ENCODE data around the gene DOK3. TPM values are rescaled to one million over a fixed set of nuclear protein-coding genes. Genes with fewer than 3 reads are reported as not detected.
"Not testable (repeated sequence)": the region's sequence is repeated elsewhere in the genome, so short reads cannot be mapped to it uniquely, and the experiment has no call there.

DOK3 gene
- total RNA-seq, 1 donor = 2.6 TPM

DNA sequence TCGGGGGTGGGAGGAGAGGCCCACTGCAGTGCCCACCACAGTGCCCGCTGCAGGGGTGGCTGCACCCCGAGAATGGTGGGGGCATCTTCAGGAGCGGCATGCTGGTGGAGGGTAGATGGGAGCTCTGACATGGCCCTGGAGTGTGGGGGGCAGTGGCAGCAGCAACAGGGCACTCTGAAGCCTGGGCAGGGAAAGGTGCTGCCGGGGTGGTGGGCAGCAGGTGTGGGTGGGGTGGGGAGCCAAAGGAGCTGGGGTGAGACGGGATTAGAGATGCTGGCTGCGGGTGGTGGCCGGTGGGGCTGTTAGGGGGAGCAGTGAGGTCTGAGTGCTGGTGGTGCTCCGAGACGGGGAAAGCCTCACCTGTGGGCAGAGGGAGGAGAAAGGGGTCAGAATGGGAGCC lies 26.8 kb upstream of the DOK3 start:
- TF ChIP-seq, protein P1, sequence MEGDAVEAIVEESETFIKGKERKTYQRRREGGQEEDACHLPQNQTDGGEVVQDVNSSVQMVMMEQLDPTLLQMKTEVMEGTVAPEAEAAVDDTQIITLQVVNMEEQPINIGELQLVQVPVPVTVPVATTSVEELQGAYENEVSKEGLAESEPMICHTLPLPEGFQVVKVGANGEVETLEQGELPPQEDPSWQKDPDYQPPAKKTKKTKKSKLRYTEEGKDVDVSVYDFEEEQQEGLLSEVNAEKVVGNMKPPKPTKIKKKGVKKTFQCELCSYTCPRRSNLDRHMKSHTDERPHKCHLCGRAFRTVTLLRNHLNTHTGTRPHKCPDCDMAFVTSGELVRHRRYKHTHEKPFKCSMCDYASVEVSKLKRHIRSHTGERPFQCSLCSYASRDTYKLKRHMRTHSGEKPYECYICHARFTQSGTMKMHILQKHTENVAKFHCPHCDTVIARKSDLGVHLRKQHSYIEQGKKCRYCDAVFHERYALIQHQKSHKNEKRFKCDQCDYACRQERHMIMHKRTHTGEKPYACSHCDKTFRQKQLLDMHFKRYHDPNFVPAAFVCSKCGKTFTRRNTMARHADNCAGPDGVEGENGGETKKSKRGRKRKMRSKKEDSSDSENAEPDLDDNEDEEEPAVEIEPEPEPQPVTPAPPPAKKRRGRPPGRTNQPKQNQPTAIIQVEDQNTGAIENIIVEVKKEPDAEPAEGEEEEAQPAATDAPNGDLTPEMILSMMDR (IDR thresholded peaks at IDR 0.05; ENCODE audit: insufficient read depth, low read depth, low read length) = no peak
- no peak overlapping the region for H3K4me3 ChIP-seq (ENCODE audit: low read depth, low read length)
- DNase-seq (ENCODE audit: low read depth) = no peak

DNA sequence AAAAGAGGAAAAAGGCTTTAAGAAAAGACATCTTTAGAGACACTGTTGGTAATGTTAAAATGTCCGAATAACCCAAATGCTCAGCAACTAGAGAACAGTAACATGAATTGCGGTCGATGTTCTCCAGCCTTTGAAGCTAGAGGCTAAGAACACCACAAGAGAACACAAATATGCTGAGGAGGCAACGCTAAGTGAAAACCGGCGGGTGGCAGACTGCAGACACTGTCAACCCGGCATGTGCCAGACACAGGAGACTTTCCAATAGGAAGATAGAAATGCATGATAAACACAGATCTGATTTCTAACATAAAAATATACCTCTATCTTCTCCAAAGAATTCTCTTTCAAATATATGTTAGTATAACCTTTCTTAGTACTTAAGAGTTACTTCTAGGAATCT lies 25.5 kb upstream of the DOK3 start:
- H3K4me3 ChIP-seq (ENCODE audit: low read depth, low read length) = no peak overlapping the region
- TF ChIP-seq, protein P1 (IDR thresholded peaks at IDR 0.05; ENCODE audit: insufficient read depth, low read depth, low read length) = no peak
- DNase-seq (ENCODE audit: low read depth) = no peak

DNA sequence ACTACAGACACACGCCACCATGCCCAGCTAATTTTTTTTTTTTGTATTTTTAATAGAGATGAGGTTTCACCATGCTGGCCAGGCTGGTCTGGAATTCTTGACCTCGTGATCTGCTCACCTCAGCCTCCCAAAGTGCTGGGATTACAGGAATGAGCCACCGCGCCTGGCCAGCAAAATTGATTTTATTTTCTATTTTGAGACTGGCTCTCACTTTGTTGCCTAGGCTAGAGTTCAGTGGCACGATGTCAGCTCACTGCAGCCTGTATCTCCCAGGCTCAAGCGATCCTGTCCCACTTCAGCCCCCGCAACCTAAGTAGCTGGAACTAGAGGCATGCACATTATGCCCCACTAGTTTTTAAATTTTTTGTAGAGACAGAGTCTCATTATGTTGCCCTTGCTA lies 24.8 kb upstream of the DOK3 start:
- DNase-seq (ENCODE audit: low read depth); H3K4me3 ChIP-seq (ENCODE audit: low read depth, low read length): not testable (repeated sequence)

DNA sequence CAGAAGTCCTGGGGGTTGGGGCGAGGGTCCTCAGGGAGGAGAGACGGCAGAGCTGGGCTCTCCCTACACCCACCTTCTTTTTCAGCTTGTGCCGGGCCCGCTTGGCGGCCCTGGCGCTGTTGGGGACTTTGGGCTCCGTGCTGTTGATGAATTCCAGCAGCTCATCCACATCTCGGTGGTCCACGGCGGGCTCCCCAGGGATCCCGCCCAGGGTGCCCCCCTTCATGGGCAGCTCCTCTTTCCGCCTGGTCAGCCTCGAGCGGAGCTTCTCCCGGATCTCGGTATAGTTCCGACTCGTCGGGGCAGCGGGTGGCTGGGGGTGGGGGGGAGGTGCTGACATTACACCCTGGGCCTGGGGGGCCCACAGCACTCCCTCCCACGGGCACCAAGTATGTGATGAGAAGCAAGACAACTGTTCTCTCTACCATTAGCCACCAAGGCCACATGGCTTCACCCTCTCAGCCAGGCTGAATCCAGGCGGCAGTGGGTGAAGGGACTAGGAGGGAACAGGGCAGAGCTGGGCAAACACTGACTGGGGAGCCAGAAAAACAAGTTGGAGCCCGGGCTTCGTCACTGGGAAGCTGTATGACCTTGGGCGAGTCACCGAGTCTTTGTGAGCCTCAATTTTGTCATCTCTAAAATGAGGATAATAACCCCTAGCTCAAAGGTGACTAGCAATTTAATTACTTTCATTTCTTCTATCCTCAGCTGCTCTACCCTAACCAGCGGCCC lies 21.7 kb upstream of the DOK3 start:
- TF ChIP-seq, protein P1 (IDR thresholded peaks at IDR 0.05; ENCODE audit: insufficient read depth, low read depth, low read length) = no peak

DNA sequence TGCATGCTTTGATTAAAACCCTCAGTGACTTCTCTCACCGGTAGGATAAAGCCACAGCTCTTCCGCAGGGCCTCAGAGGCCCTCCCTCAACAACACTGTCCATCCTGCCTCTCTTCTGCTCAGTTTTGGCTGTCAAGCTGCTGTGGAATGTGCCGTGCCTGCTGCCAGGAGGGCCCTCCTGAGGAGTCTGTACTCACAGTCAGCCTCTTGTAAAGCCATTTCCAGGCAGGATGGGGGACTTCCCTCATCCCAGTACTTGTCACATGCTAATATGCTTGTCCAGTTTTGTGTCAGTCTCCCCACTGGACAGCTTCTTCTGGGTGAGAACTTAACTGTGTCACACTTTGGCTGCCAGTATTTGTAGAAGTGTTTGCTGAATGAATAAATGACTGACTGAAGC lies 21.0 kb upstream of the DOK3 start:
- no peak overlapping the region for H3K4me3 ChIP-seq (ENCODE audit: low read depth, low read length)
- TF ChIP-seq, protein P1 (IDR thresholded peaks at IDR 0.05; ENCODE audit: insufficient read depth, low read depth, low read length) = no peak
- no peak for DNase-seq (ENCODE audit: low read depth)

More for the DNA sequence above, 21.7 kb upstream of the DOK3 start:
- no peak for DNase-seq (ENCODE audit: low read depth)
- H3K4me3 ChIP-seq (ENCODE audit: low read depth, low read length) = no peak overlapping the region

DNA sequence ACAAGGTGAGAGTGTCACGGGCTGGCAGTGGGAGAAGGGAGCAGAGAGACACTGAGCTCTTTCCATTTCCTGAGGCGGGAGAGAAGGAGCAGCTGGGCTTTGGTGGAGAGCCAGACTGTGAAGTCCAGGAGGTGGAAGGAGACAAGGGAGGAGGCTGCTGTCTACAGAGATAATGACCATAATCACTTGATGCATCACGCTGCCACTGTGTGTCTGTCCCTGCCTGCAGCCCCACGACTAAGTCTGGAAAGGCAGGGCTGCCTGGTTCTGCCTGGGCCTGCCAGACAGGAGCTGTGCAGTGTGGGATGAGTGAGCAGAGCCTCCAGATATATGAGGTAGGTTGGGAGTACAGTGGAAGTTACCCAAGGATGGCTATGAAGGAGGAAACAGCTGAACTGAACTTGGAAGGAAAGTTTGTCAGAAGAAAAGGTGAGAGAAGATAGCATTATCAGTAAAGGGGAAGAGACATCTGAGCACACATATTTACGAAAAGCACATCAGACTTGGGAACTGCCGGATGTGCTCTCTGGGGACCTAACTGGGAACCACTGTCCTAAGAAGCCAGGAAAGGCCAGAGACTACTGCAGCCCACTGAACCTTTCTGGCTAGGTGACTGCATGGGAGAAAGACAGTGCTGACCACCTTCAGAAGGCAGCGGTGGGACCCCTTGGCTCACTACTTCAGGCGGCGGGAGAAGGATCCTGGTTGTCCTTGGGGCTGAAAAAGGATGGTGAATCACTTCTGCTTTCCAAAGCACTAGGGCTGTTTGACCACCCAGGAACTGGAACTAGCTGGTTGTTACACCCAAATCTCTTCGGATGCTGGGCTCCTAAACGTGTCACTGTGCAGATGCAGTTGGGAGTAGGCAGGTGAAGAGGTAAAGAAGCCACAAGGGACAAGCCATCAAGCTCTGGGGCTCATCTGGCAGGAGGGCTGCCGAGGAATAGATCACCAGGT lies 19.9 kb upstream of the DOK3 start:
- no peak for DNase-seq (ENCODE audit: low read depth)
- no peak overlapping the region for H3K4me3 ChIP-seq (ENCODE audit: low read depth, low read length)
- TF ChIP-seq, protein P1 (IDR thresholded peaks at IDR 0.05; ENCODE audit: insufficient read depth, low read depth, low read length) = no peak

DNA sequence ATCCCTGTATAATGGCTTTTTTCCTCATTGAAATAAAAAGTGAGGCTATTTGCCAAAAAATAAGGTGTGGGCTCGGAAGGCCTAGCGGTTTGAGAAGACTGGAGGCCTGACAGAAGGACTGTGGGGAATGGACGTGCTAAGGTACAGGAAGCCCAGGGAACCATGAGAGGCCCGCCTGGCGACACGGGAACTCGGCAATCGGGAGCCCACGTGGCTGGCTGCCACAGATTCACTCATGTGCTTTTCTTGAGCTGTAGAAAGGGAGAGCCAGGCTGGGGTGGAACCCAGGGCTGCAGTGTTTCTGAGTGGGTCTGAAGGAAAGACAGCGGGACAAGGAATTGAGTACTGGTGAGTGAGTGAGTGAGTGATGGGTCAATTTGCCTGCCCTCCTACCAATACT lies 19.0 kb upstream of the DOK3 start:
- TF ChIP-seq, protein P1 (IDR thresholded peaks at IDR 0.05; ENCODE audit: insufficient read depth, low read depth, low read length) = no peak
- H3K4me3 ChIP-seq (ENCODE audit: low read depth, low read length) = no peak overlapping the region
- no peak for DNase-seq (ENCODE audit: low read depth)

Data from fibroblast of villous mesenchyme (primary cell).